ENCODE results near the gene SH2D3A. TPM values are rescaled to one million over a fixed set of nuclear protein-coding genes. Genes with fewer than 3 reads are reported as not detected.
A peak's percentile ranks its signal among the peaks of the same experiment; 100 is the strongest.

SH2D3A gene
- total RNA-seq, 1 experiment from 2014 or later, result 17.9 TPM

- Histone ChIP-seq H3K23ac (ENCODE audit: insufficient read length, low read depth, low read length) (no peak overlapping the region), H2AFZ (ENCODE audit: low read length) (no peak overlapping the region), H3K79me1 (ENCODE audit: insufficient read depth, low read depth, low read length, poor library complexity, severe bottlenecking) (no peaks in the 10 kb centered on the region), H3K14ac (ENCODE audit: insufficient read depth, low read length) (no peak overlapping the region), H3K9me3 (ENCODE audit: control insufficient read depth, low read depth, low read length) (no peaks in the 10 kb centered on the region), H2BK15ac (ENCODE audit: low read depth, low read length) (no peak overlapping the region), H3K27ac (ENCODE audit: insufficient read length, low read depth, low read length) (no peak overlapping the region), H3T11ph (ENCODE audit: low read length) (no peak overlapping the region), H3K79me2 (ENCODE audit: insufficient read depth, low read length) (no peaks in the 10 kb centered on the region; the same call in 1 of the 2 replicates), H2BK20ac (ENCODE audit: low read depth, low read length, poor library complexity, severe bottlenecking) (no peak overlapping the region), H4K91ac (ENCODE audit: insufficient read length, low read depth, low read length) (no peak overlapping the region), H3K23me2 (ENCODE audit: insufficient read length, low read depth, low read length, poor library complexity, severe bottlenecking) (peaks cover 16% of the 10 kb centered on the region), H3K18ac (ENCODE audit: insufficient read length, low read depth, low read length) (peak overlapping the region; percentile 24), H4K5ac (ENCODE audit: insufficient read length, low read depth, low read length) (no peak overlapping the region), H2AK5ac (ENCODE audit: insufficient read length, low read length) (no peak overlapping the region), H4K8ac (replicated peaks; ENCODE audit: insufficient read length, low read depth, low read length) (no peak overlapping the region), H3K9ac (ENCODE audit: extremely low read depth, insufficient read length, low read length) (peak overlapping the region; percentile 79), H3K27me3 (ENCODE audit: insufficient read depth, low read length) (no peaks in the 10 kb centered on the region), H2BK12ac (ENCODE audit: insufficient read length, low read depth, low read length) (no peak overlapping the region), H3K56ac (ENCODE audit: insufficient read length, low read depth, low read length) (no peak overlapping the region), H3K4ac (ENCODE audit: low read depth, low read length) (no peak overlapping the region), H3K4me1 (ENCODE audit: insufficient read depth, low read length) (0 out of 2 replicates have a peak, but pooled peaks cover 2% of the 10 kb centered on the region), H3K4me2 (ENCODE audit: insufficient read depth, insufficient read length, low read length) (peak overlapping the region; percentile 98), H2BK5ac (ENCODE audit: insufficient read length, low read length) (no peak overlapping the region), H2BK120ac (ENCODE audit: low read depth, low read length, poor library complexity, severe bottlenecking) (no peak overlapping the region), H4K20me1 (ENCODE audit: control insufficient read depth, insufficient read depth, insufficient read length) (peaks cover 5% of the 10 kb centered on the region)
- WGBS (ENCODE audit: extremely low coverage, insufficient read length, low lambda C conversion rate), result no CpG with 5 or more reads among the region's 15 CpGs
- H3K4me3 Mint-ChIP-seq, result peak overlapping the region; percentile 81 to 91
- H3K4me1 Mint-ChIP-seq, result peaks cover 19 to 23% of the 10 kb centered on the region in 2 experiments
- no peak for DNase-seq
- H3K27me3 Mint-ChIP-seq (ENCODE audit: low read depth), result no peaks in the 10 kb centered on the region
- peak overlapping the region in 1 of 3 experiments; percentile 97; a peak in 2 of 7 replicates for H3K27ac Mint-ChIP-seq
- H3K36me3 Mint-ChIP-seq (ENCODE audit: insufficient read depth in 1 of 3, low read depth in 3 of 3), result peaks cover 0 to 4% (median 0%) of the 10 kb centered on the region in 3 experiments; a peak in 2 of 7 replicates
- TF ChIP-seq CTCF (conservative IDR thresholded peaks at IDR 0.05), result no peak
- peaks cover 0 to 5% of the 10 kb centered on the region in 2 experiments; a peak in 3 of 5 replicates for H3K9me3 Mint-ChIP-seq
These were observed 216 bp downstream of the SH2D3A start for GRCh38 chr19:6767081-6767356.
